Body of pancreas (tissue), 4 donors: ENCODE data around the gene OR14I1.

Experiments
- POLR2A ChIP-seq, 3 donors: fragments of 450-650 bp; IDR thresholded peaks; one replicate each; pipeline ENCODE4 v1.6.1; 2016; ENCODE audit warnings: antibody characterized with exemption in 3 of 3, mild to moderate bottlenecking in 2 of 3
- TF ChIP-seq, protein P1 (sequence below), 7 experiments: fragments of 450-650 bp in 4 of 7; fragments of 200-600 bp in 3 of 7; sonication (generic) in 3 of 7; IDR thresholded peaks; one replicate each; pipeline ENCODE4 v1.5.1; 2016 to 2019; ENCODE audit warnings: antibody characterized with exemption in 7 of 7

DNA sequence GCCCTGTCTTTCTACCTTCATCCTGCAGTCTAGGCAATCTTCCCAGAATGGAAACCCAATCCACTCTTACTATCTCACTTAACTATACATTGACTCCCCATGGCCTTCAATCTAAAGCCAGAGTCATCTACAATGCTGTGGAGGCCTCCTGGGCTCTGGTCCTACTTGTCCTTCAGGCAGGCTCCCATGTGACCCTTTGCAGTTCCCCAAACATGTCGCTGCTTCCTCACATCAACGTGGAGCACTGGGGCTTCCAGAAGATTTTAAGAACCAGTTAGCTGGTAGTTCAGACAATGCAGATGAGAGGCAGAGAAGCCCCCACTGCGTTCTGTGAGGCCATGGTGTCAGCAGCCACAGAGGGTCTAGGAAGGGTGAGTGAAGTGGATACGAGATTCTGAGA lies 34.4 kb upstream of the OR14I1 start:
- TF ChIP-seq, protein P1, sequence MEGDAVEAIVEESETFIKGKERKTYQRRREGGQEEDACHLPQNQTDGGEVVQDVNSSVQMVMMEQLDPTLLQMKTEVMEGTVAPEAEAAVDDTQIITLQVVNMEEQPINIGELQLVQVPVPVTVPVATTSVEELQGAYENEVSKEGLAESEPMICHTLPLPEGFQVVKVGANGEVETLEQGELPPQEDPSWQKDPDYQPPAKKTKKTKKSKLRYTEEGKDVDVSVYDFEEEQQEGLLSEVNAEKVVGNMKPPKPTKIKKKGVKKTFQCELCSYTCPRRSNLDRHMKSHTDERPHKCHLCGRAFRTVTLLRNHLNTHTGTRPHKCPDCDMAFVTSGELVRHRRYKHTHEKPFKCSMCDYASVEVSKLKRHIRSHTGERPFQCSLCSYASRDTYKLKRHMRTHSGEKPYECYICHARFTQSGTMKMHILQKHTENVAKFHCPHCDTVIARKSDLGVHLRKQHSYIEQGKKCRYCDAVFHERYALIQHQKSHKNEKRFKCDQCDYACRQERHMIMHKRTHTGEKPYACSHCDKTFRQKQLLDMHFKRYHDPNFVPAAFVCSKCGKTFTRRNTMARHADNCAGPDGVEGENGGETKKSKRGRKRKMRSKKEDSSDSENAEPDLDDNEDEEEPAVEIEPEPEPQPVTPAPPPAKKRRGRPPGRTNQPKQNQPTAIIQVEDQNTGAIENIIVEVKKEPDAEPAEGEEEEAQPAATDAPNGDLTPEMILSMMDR (IDR thresholded peaks at IDR 0.05) = no peak
- no peak for TF ChIP-seq POLR2A (IDR thresholded peaks at IDR 0.05)
